Measurements from ENCODE around the gene KCTD20.
"Not testable (repeated sequence)": the region's sequence is repeated elsewhere in the genome, so short reads cannot be mapped to it uniquely, and the experiment has no call there.

The KCTD20 gene

DNA sequence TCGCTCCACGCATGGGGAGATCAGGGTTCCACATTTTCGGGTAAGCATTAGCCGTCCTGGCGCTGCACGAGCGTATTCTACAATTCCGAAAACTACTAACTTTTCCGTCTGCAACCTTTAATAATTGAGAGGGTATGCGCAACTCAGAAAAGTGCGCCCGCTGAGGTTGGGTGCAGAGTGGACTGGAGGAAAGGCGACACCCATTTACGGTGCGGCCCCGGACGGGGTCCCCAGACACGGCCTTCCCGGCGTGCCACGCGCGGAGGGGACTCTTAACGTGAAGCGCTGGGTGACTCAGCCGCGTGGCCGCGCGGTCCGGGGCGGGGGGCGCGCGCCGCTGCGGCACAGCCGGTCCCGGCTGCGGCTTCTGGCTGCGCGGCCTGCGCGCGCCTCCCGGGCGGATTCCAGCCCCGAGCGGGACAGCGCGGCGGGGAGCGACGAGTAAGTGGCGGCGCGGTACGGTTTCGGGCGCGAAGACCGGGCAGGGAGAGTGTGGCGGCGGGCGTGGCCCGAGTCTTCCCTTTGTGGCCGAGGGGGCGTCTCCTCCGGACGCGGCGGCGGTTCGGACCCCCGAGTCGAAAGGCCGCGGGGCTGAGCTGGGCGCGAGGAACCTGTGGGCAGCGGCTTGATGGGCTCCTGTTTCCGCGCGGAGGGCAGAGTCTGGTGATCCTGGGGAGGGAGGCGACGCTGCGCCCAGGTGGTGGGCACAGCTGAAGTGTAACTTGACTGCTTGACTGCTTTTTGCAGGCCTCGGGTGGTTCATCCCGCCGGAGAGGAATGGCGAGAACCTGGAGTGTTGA lies at the start of gene KCTD20, which contains the start of gene PXT1:
Gene KCTD20 (plus strand): TSS at position 330 of the 800 bp plus-strand sequence. CDS start 27,098 bp downstream, outside the sequence.
Gene PXT1 (minus strand): TSS at position 184 of the 800 bp plus-strand sequence. CDS start 16,772 bp downstream, outside the sequence.
- Mint-ChIP-seq H3K27ac (peak within 1 kb of the TSS; percentile 93), H3K9me3 (no peaks in the 10 kb centered on the region), H3K36me3 (ENCODE audit: low read depth) (peaks cover 12% of the 10 kb centered on the region), H3K27me3 (ENCODE audit: low read depth) (no peaks in the 10 kb centered on the region), H3K4me1 (ENCODE audit: low read depth) (peaks cover 28% of the 10 kb centered on the region), H3K4me3 (peak within 1 kb of the TSS; percentile 89)

DNA sequence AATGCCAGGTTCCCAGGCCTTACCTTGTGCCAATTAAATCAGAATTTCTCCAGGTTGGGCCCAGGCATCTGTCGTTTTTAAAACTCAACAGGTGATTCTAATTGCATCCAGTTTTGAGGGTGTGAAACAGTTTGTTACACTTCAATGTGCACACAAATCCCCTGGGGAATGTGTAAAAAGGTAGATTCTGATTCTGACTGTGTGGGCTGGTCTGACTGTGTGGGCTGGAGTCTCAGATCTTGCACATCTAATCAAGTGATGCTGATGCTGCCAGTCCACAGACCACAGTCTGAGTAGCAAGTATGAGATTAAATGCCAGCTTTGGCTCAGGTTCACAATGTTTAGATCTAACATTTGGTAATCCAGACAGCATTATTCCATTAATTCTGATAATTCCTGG lies 42.8 kb upstream of the KCTD20 start:
- Mint-ChIP-seq H3K27ac (no peak overlapping the region), H3K4me3 (no peak overlapping the region), H3K9me3 (no peaks in the 10 kb centered on the region), H3K27me3 (ENCODE audit: low read depth) (peaks cover 27% of the 10 kb centered on the region), H3K4me1 (ENCODE audit: low read depth) (no peaks in the 10 kb centered on the region), H3K36me3 (ENCODE audit: low read depth) (no peaks in the 10 kb centered on the region)

DNA sequence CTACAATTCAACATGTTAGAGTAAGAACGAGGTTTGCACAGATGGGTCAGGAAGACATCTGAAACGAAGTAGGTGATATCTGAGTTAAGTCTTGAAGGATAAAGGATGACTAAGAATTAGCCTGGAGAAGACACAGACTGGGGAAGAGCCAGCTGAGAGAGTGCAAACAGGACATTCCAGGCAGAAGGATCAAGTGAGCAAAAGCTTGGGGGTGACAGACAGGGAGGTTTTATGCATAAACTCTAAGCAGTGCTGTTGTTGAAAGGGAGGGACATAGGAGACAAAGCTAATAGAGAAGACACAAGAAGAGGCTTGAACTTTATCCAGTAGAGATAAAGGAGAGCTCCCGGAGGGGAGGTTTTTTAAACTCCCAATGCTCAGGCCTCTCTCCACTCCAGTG lies 40.3 kb upstream of the KCTD20 start:
- H3K4me1 Mint-ChIP-seq (ENCODE audit: low read depth): no peaks in the 10 kb centered on the region
- no peaks in the 10 kb centered on the region for H3K9me3 Mint-ChIP-seq
- no peak overlapping the region for H3K4me3 Mint-ChIP-seq
- peaks cover 24% of the 10 kb centered on the region for H3K27me3 Mint-ChIP-seq (ENCODE audit: low read depth)
- no peaks in the 10 kb centered on the region for H3K36me3 Mint-ChIP-seq (ENCODE audit: low read depth)
- H3K27ac Mint-ChIP-seq: no peak overlapping the region

GRCh38 chr6:36404164-36404563 lies 38.6 kb upstream of the KCTD20 start:
- peaks cover 28% of the 10 kb centered on the region for H3K27me3 Mint-ChIP-seq (ENCODE audit: low read depth)
- H3K36me3 Mint-ChIP-seq (ENCODE audit: low read depth): no peaks in the 10 kb centered on the region
- no peak overlapping the region for H3K4me3 Mint-ChIP-seq
- H3K27ac Mint-ChIP-seq: no peak overlapping the region
- no peaks in the 10 kb centered on the region for H3K9me3 Mint-ChIP-seq
- H3K4me1 Mint-ChIP-seq (ENCODE audit: low read depth): no peaks in the 10 kb centered on the region

DNA sequence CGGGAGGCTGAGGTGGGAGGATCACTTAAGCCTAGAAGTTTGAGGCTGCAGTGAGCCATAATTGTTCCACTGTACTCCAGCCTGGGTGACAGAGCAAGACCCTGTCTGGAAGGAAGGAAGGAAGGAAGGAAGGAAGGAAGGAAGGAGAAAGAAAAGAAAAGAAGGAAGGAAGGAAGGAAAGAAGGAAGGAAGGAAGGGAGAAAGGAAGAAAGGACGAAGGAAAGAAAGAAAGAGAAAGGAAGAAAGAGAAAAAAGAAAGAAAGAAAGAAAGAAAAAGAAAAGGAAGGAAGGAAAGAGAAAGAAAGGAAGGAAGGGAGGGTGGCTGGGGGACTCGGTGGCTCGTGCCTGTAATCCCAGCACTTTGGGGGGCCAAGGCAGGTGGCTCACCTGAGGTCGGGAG lies 33.1 kb upstream of the KCTD20 start:
- H3K36me3 Mint-ChIP-seq (ENCODE audit: low read depth); H3K27ac Mint-ChIP-seq; H3K4me3 Mint-ChIP-seq; H3K9me3 Mint-ChIP-seq; H3K4me1 Mint-ChIP-seq (ENCODE audit: low read depth): not testable (repeated sequence)
- H3K27me3 Mint-ChIP-seq (ENCODE audit: low read depth): peaks cover 23% of the 10 kb centered on the region

DNA sequence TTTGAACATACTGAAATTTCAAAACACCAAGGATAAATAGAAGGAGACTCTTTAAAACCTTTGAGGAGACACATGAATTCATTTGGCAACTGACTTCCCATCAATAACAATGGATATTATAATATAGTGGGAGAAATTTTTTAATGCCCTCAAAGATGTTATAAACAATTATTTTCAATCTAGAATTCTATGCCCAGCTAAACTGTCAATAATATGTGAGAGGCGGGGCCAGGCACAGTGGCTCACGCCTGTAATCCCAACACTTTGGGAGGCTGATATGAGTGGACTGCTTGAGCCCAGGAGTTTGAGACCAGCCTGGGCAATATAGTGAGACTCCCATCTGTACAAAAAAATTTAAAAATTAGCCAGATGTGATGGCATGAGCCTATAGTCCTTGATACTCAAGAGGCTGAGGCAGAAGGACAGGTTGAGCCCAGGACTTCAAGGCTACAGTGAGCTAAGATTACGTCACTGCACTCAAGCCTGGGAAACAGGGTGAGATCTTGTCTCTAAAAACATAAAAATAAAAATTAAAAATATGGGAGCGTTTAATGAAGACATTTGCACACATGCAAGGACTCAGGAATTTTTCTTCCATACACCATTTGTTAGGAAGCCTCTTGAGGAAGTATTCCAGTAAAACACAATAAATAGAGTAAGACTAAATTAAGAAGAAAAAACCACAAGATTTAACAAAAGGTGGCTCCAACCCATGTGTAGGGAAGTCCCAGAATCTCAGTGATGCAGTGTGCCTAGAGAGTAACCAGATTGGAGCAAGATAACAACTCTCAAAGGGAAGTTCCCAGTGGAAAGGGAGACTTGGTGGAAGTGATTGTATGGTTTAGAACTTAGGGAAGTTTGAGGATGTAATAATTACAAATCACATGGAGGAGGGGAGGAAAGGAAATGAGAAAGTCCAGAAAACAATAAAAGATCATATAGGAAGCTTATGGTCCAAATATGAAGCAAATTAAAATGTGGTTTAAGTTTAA lies 29.0 kb upstream of the KCTD20 start:
- Mint-ChIP-seq H3K27me3 (ENCODE audit: low read depth) (peaks cover 18% of the 10 kb centered on the region), H3K36me3 (ENCODE audit: low read depth) (peaks cover 2% of the 10 kb centered on the region), H3K4me3 (no peak overlapping the region), H3K27ac (no peak overlapping the region), H3K9me3 (peaks cover 9% of the 10 kb centered on the region), H3K4me1 (ENCODE audit: low read depth) (no peaks in the 10 kb centered on the region)

DNA sequence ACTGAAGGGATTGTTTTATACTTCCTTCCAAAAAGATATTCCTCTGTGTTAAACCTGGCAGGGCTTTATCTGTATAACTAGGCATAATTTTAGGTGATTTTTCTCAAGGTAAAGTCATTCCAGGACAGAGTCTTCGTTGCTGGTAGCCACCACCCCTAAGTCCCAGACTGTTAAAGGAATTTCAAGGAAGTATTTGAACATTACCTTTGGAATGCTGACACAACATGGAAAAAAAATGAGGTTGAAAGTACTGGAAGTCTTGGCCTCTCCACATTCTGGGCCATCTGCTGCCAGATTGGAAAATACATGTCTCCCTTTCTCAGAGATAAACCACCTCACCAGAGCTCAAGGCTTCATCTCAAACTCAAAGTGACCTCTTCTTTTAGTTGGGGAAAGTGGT lies 28.3 kb upstream of the KCTD20 start:
- Mint-ChIP-seq H3K9me3 (peaks cover 9% of the 10 kb centered on the region), H3K4me1 (ENCODE audit: low read depth) (no peaks in the 10 kb centered on the region), H3K27me3 (ENCODE audit: low read depth) (peaks cover 15% of the 10 kb centered on the region), H3K4me3 (no peak overlapping the region), H3K36me3 (ENCODE audit: low read depth) (peaks cover 2% of the 10 kb centered on the region), H3K27ac (no peak overlapping the region)

DNA sequence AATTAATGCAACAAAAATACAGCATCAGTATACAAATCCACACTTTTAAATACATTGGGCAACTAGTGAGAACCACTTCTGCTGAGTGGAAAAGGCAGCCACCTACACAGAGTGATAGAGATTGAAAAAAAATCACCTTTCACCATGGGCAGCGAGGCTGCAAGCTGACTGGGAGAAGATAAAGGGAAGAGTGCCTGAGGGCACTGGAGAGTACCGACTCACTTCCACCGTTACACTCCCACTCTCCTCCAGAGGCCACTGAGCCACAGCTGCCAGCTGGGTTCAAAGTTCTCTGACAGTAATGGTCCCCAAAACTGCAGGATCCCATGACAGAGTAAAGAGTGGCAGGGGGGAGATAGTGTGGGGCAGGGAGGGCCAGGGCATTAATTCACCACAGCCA lies 24.2 kb upstream of the KCTD20 start:
- Mint-ChIP-seq H3K9me3 (peaks cover 4% of the 10 kb centered on the region), H3K27ac (no peak overlapping the region), H3K27me3 (ENCODE audit: low read depth) (peaks cover 8% of the 10 kb centered on the region), H3K4me1 (ENCODE audit: low read depth) (peaks cover 10% of the 10 kb centered on the region), H3K4me3 (no peak overlapping the region), H3K36me3 (ENCODE audit: low read depth) (no peaks in the 10 kb centered on the region)

DNA sequence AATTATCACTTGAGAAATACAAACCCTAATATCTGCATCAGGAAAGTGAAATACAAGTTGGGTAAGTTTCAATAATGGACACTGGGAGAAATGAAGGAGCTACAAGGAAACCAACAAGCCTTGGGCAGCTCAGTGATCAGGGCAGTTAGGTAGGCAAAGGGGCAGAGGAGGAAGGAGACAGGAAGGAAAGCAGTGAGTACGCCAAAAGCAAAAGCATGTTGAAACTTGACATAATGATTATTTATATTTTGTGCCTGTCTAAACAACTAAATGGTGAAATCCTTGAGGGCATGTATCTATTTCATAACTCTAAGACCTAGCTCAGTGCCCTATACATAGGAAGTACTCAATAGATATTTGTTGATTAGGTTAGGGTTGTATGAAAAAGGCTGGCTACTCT lies 23.5 kb upstream of the KCTD20 start:
- peaks cover 5% of the 10 kb centered on the region for H3K27me3 Mint-ChIP-seq (ENCODE audit: low read depth)
- no peak overlapping the region for H3K27ac Mint-ChIP-seq
- no peaks in the 10 kb centered on the region for H3K36me3 Mint-ChIP-seq (ENCODE audit: low read depth)
- H3K4me3 Mint-ChIP-seq: no peak overlapping the region
- H3K9me3 Mint-ChIP-seq: no peaks in the 10 kb centered on the region
- H3K4me1 Mint-ChIP-seq (ENCODE audit: low read depth): peaks cover 14% of the 10 kb centered on the region

- Mint-ChIP-seq H3K27me3 (ENCODE audit: low read depth) (no peaks in the 10 kb centered on the region), H3K4me1 (ENCODE audit: low read depth) (peaks cover 14% of the 10 kb centered on the region)
Measured at GRCh38 chr6:36422714-36423100, 20.1 kb upstream of the KCTD20 start.

GRCh38 chr6:36423101-36423824 lies 19.5 kb upstream of the KCTD20 start:
- H3K4me1 Mint-ChIP-seq (ENCODE audit: low read depth): peaks cover 14% of the 10 kb centered on the region
- H3K27me3 Mint-ChIP-seq (ENCODE audit: low read depth): no peaks in the 10 kb centered on the region
- no peaks in the 10 kb centered on the region for H3K9me3 Mint-ChIP-seq
- no peaks in the 10 kb centered on the region for H3K36me3 Mint-ChIP-seq (ENCODE audit: low read depth)
- peak overlapping the region; percentile 84 for H3K4me3 Mint-ChIP-seq
- peak overlapping the region; percentile 71 for H3K27ac Mint-ChIP-seq

More at GRCh38 chr6:36422714-36423100, 20.1 kb upstream of the KCTD20 start:
- H3K36me3 Mint-ChIP-seq (ENCODE audit: low read depth): no peaks in the 10 kb centered on the region
- peak overlapping the region; percentile 71 for H3K27ac Mint-ChIP-seq
- peak overlapping the region; percentile 84 for H3K4me3 Mint-ChIP-seq
- no peaks in the 10 kb centered on the region for H3K9me3 Mint-ChIP-seq

DNA sequence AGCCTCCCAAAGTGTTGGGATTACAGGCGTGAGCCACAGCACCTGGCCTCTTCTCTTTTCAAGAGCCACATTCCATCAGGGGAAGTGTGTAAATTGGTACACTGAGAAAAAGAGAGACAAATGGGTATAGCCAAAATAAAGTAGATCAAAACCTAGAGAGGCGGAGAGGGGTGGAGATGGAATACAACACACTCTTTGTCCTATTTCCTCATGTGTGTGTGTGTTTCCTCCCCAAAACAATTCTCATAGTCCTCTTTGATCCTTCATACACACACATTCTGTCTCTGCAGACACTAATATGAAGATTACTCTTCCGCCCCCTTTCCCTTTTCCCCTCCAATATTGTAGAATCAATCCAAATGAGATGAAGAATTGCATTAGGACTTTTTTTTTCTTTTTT lies 16.2 kb upstream of the KCTD20 start:
- H3K4me1 Mint-ChIP-seq (ENCODE audit: low read depth): peaks cover 14% of the 10 kb centered on the region
- H3K9me3 Mint-ChIP-seq: no peaks in the 10 kb centered on the region
- H3K27me3 Mint-ChIP-seq (ENCODE audit: low read depth): no peaks in the 10 kb centered on the region
- no peak overlapping the region for H3K4me3 Mint-ChIP-seq
- no peak overlapping the region for H3K27ac Mint-ChIP-seq
- H3K36me3 Mint-ChIP-seq (ENCODE audit: low read depth): no peaks in the 10 kb centered on the region

DNA sequence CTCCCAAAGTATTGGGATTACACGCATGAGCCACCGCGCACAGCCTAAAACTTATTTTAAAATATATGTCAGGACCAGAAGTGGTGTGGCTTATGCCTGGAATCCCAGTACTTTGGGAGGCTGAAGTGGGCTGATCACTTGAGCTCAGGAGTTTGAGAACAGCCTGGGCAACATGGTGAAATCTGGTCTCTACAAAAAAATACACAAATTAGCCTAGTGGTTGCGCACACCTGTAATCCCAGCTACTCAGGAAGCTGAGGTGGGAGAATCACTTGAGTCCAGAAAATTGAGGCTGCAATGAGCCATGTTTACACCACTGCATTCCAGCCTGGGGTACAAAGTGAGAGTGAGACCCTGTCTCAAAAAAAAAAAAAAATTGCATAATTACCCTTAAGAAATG lies 13.9 kb upstream of the KCTD20 start:
- no peaks in the 10 kb centered on the region for H3K36me3 Mint-ChIP-seq (ENCODE audit: low read depth)
- no peak overlapping the region for H3K4me3 Mint-ChIP-seq
- no peak overlapping the region for H3K27ac Mint-ChIP-seq
- H3K4me1 Mint-ChIP-seq (ENCODE audit: low read depth): peaks cover under 1% of the 10 kb centered on the region
- H3K9me3 Mint-ChIP-seq: no peaks in the 10 kb centered on the region
- no peaks in the 10 kb centered on the region for H3K27me3 Mint-ChIP-seq (ENCODE audit: low read depth)

GRCh38 chr6:36430351-36430750 lies 12.4 kb upstream of the KCTD20 start:
- H3K36me3 Mint-ChIP-seq (ENCODE audit: low read depth): no peaks in the 10 kb centered on the region
- no peaks in the 10 kb centered on the region for H3K27me3 Mint-ChIP-seq (ENCODE audit: low read depth)
- no peaks in the 10 kb centered on the region for H3K9me3 Mint-ChIP-seq
- no peaks in the 10 kb centered on the region for H3K4me1 Mint-ChIP-seq (ENCODE audit: low read depth)
- H3K27ac Mint-ChIP-seq: no peak overlapping the region
- no peak overlapping the region for H3K4me3 Mint-ChIP-seq
